GM12872 (cell line): ENCODE data around the gene NCBP3.
A peak's percentile ranks its signal among the peaks of the same experiment; 100 is the strongest.

Source experiments
- TF ChIP-seq, protein P1 (sequence below): IDR thresholded peaks from 3 replicates; pipeline ENCODE4 v1.5.1; 2011; ENCODE audit warnings: low read depth, mild to moderate bottlenecking, low read length, moderate library complexity; ENCODE audit not compliant: insufficient read depth

The NCBP3 gene

DNA sequence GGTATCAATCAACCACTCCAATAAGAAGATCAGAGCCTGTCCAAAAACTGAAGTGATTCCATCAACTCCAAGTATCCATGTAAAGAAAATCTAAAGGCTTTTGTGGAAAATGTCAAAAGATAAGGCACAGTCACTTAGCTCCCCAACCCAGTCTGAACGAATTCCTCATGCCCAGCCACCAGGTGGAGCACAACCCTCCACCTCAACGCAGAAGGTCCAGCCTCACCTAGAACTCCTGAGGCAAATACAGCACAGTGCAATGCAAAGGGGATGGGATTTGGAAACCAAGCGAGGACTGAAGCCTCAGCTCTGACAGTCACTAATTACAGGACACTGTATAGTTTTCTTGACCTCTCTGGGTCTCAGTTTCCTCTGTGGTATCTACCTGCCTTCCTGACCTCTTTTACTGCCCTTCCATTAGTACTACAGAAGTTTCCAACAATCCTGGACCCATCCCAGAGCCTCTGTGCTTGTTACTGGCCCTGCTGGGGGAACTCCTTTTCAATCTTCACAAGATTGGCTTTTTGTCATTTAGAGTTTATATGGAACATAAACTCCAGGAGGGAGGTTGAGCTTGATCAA, 2.0 kb downstream of the NCBP3 start:
- TF ChIP-seq, protein P1, sequence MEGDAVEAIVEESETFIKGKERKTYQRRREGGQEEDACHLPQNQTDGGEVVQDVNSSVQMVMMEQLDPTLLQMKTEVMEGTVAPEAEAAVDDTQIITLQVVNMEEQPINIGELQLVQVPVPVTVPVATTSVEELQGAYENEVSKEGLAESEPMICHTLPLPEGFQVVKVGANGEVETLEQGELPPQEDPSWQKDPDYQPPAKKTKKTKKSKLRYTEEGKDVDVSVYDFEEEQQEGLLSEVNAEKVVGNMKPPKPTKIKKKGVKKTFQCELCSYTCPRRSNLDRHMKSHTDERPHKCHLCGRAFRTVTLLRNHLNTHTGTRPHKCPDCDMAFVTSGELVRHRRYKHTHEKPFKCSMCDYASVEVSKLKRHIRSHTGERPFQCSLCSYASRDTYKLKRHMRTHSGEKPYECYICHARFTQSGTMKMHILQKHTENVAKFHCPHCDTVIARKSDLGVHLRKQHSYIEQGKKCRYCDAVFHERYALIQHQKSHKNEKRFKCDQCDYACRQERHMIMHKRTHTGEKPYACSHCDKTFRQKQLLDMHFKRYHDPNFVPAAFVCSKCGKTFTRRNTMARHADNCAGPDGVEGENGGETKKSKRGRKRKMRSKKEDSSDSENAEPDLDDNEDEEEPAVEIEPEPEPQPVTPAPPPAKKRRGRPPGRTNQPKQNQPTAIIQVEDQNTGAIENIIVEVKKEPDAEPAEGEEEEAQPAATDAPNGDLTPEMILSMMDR: peak; percentile 76

DNA sequence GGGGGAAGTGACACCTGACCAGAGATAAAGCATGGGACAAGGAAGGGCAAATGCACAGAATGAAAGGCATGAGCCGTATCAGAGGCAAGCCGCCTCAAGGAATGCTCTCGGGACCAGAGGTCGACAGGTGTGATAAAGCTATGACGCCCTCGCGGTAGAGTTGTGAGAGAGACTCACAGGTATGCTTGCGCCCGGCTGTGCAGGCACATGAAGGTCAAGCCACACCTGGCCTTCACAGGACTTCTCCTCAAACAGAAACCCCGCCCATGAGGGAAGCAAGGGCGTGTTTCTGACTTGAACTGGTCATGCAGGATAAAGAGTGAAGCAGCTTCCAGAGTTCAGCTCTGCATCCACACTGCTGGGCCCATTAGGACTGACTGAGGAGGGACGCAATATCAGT, 7.8 kb downstream of the NCBP3 start:
- TF ChIP-seq, protein P1: no peak

DNA sequence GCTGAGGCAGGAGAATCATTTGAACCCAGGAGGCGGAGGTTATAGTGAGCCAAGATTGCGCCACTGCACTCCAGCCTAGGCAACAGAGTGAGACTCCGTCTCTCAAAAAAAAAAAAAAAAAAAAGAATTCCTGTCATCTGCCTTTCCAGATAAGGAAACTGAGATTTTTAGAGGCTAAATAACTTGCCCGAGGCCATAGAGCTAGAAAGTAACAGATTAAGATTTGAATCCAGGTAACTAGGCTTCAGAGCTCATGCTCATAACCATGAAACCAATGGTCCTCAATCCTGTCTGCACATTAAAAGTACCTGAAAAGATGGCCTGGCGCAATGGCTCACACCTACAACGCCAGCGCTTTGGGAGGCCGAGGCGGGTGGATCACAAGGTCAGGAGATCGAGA, 9.5 kb downstream of the NCBP3 start:
- TF ChIP-seq, protein P1: no peak

DNA sequence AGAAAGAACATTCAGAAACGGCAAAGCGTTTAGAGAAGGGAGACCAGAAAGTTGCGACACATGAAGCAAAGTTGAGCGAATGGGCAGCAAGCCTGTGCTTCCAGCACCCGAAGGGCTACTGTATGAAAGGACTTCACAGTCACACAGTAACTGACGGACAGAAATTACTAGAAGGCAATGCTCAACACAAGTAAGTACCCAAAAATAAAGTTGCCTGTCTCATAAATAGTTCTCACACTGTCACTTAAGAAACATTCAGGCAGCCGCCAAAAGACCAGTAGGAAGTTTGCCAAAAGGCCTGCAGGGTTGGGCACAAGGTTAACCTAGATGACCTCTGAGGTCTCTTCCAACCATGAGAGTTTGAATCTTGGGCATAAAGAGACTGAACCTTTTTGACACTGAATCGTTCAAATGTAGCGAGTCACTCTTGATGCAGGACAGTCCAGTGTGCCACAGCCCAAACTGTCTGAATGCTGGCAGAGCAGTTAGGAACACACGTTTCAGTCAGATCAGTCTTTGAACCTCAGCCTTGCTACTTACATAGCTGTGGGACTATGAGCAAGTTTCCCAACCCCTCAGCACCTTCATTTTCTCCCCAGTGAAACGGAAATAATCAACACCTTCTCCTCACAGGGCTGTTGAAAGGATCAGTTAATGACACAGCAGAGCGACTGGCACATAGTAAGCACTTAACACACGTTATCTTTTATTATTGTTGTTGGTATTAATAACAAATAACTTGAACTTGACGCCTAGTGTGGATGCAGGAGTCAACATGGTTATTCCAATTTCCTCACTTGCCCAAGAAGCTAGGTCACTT, 10.4 kb downstream of the NCBP3 start:
- TF ChIP-seq, protein P1: no peak

DNA sequence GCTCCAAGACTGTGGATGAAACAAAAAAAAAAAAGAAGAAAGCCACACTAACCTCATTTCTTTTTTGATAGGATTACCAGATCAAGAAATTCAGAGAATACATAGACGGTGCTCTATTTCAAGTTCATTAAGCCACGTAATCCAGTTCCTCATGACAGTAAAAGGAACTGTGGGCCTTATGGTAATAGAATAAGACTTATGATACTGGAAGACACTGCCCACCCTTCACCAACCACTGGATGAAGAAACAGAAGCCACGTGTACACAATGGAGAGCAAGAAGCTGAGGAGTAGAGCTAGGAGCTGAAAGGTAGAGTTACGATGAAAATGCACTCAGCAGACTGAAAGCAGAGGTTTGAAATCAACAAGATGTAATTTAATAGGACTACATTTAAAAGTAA, 11.2 kb downstream of the NCBP3 start:
- TF ChIP-seq, protein P1: no peak

DNA sequence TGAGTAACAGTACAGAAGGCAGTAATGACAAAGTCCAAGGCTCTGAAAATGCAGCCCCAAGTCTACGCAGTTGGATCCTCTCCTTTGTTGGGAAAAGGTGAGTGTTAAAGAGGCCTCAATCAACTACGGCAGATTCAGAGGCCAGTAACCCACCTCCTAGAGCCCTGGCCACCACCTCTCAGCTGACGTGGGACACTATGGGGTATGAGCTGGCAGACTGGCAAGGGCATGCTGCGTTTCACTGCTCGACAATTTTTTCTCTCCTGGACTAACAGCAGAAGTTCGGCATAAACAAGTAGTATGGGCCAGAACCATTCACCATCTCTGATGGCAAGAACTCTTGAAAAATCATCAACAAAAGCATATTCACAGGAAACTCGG, 17.2 kb downstream of the NCBP3 start:
- TF ChIP-seq, protein P1: no peak

DNA sequence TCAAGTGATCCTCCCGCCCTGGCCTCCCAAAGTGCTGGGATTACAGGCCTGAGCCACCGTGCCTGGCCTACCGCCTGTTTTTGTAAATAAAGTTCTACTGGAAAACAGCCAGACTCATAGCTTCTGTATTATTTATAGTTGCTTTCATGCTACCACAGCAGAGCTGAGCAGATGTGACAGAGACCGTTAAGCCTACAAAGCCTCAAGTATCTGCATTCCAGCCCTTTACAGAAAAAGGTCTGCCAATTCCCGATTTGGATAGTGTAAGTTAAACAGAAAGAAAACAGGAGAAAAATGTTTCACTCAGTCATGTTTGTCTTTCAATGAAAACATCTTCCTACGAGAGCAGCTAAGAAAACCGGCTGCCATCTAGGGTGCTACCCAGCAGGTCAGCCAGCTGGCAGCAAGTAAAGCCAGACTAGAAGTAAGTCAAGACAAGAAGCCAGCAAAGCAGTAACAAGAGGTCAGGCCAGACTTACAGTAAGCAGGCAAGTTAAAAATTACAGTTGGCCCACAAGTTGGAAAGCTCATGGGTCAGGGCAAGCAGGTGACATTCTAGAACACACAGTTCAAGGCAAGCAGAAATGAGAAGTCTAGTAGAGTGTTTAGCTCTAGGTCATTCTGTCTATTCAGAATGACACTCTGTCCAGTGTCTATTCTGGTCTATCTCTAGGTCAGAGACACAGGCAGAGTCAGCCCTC, 17.7 kb downstream of the NCBP3 start:
- TF ChIP-seq, protein P1: no peak
